Measurements from ENCODE around the gene MGRN1. TPM values are rescaled to one million over a fixed set of nuclear protein-coding genes. Genes with fewer than 3 reads are reported as not detected.

Gene MGRN1
- total RNA-seq, 1 experiment from 2014 or later, result 22.7 TPM

DNA sequence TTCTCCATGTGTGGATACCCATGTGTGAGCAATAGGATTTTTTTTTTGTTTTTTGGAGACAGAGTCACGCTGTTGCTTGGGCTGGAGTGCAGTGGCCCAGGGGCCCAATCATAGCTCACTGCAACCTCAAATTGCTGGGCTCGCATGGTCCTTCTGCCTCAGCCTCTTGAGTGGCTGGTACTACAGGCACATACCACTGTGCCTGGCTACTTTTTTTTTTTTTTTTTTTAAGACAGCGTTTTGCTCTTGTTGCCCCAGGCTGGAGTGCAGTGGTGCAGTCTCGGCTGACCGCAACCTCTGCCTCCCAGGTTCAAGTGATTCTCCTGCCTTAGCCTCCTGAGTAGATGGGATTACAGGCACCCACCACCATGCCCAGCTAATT, 16.7 kb downstream of the MGRN1 start:
- Histone ChIP-seq H3K9me3 (ENCODE audit: low read length) (no peaks in the 10 kb centered on the region), H3K27ac (ENCODE audit: low read length) (no peak overlapping the region), H3K27me3 (ENCODE audit: low read length) (no peaks in the 10 kb centered on the region), H2AFZ (ENCODE audit: low read length) (no peak overlapping the region), H3F3A (ENCODE audit: low read length, unreplicated experiment) (no peaks in the 10 kb centered on the region), H3K79me2 (ENCODE audit: low read length) (peaks cover 61% of the 10 kb centered on the region), H3K9me2 (replicated peaks; ENCODE audit: low read length) (no peaks in the 10 kb centered on the region), H3K4me3 (ENCODE audit: low read length) (no peak overlapping the region), H3K9ac (ENCODE audit: low read length) (no peak overlapping the region), H3K36me3 (ENCODE audit: low read depth, low read length) (no peaks in the 10 kb centered on the region), H3K4me2 (ENCODE audit: low read length) (no peak overlapping the region), H3K4me1 (ENCODE audit: insufficient read depth, low read length) (no peaks in the 10 kb centered on the region), H4K20me1 (ENCODE audit: low read length) (no peaks in the 10 kb centered on the region)
- intact Hi-C loops (cut with micrococcal nuclease), result no loop called here
- no TSS peak for BruUV-seq (replicated peaks)
- no peak for DNase-seq
- TF ChIP-seq, protein P1, sequence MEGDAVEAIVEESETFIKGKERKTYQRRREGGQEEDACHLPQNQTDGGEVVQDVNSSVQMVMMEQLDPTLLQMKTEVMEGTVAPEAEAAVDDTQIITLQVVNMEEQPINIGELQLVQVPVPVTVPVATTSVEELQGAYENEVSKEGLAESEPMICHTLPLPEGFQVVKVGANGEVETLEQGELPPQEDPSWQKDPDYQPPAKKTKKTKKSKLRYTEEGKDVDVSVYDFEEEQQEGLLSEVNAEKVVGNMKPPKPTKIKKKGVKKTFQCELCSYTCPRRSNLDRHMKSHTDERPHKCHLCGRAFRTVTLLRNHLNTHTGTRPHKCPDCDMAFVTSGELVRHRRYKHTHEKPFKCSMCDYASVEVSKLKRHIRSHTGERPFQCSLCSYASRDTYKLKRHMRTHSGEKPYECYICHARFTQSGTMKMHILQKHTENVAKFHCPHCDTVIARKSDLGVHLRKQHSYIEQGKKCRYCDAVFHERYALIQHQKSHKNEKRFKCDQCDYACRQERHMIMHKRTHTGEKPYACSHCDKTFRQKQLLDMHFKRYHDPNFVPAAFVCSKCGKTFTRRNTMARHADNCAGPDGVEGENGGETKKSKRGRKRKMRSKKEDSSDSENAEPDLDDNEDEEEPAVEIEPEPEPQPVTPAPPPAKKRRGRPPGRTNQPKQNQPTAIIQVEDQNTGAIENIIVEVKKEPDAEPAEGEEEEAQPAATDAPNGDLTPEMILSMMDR (conservative IDR thresholded peaks at IDR 0.05; ENCODE audit: low read depth, low read length), result no peak
- no peak for TF ChIP-seq EZH2 (IDR thresholded peaks at IDR 0.05; ENCODE audit: low read length, unreplicated experiment)
- no peak for TF ChIP-seq EZH2phosphoT487 (IDR thresholded peaks at IDR 0.05; ENCODE audit: borderline replicate concordance, low read length)
- CTCF ChIA-PET, result no interaction called here
- ATAC-seq, result no peak
- POLR2A ChIA-PET (ENCODE audit: unreplicated experiment), result no interaction called here

DNA sequence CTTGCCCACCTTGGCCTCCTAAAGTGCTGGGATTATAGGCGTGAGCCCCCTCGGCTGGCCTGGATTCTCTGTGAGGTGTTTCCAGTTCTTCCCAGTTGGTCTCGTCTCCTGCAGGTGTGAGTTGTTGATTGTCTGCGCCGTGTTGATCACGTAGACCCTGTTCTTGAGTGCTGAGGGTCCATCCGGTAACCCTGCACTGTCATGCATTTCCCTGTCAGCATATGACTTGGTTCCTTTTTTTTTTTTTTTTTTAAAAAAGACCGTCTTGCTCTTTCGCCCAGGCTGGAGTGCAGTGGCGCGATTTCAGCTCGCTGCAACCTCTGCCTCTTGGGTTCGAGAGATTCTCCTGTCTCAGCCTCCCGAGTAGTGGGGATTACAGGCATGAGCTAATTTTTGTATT, 17.3 kb downstream of the MGRN1 start:
- Histone ChIP-seq H4K20me1 (ENCODE audit: low read length) (no peaks in the 10 kb centered on the region), H3K36me3 (ENCODE audit: low read depth, low read length) (no peaks in the 10 kb centered on the region), H3K4me3 (ENCODE audit: low read length) (no peak overlapping the region), H2AFZ (ENCODE audit: low read length) (no peak overlapping the region), H3K27me3 (ENCODE audit: low read length) (no peaks in the 10 kb centered on the region), H3F3A (ENCODE audit: low read length, unreplicated experiment) (no peaks in the 10 kb centered on the region), H3K4me1 (ENCODE audit: insufficient read depth, low read length) (no peaks in the 10 kb centered on the region), H3K9me3 (ENCODE audit: low read length) (no peaks in the 10 kb centered on the region), H3K9ac (ENCODE audit: low read length) (no peak overlapping the region), H3K9me2 (replicated peaks; ENCODE audit: low read length) (no peaks in the 10 kb centered on the region), H3K79me2 (ENCODE audit: low read length) (peaks cover 60% of the 10 kb centered on the region), H3K4me2 (ENCODE audit: low read length) (no peak overlapping the region), H3K27ac (ENCODE audit: low read length) (no peak overlapping the region)
- ChIA-PET POLR2A (ENCODE audit: unreplicated experiment) (no interaction called here), CTCF (no interaction called here)
- TF ChIP-seq, protein P1 (conservative IDR thresholded peaks at IDR 0.05; ENCODE audit: low read depth, low read length), result no peak
- TF ChIP-seq EZH2phosphoT487 (IDR thresholded peaks at IDR 0.05; ENCODE audit: borderline replicate concordance, low read length), result no peak
- no peak for TF ChIP-seq EZH2 (IDR thresholded peaks at IDR 0.05; ENCODE audit: low read length, unreplicated experiment)
- no TSS peak for BruUV-seq (replicated peaks)
- intact Hi-C loops (cut with micrococcal nuclease), result no loop called here
- no peak for ATAC-seq
- DNase-seq, result no peak

DNA sequence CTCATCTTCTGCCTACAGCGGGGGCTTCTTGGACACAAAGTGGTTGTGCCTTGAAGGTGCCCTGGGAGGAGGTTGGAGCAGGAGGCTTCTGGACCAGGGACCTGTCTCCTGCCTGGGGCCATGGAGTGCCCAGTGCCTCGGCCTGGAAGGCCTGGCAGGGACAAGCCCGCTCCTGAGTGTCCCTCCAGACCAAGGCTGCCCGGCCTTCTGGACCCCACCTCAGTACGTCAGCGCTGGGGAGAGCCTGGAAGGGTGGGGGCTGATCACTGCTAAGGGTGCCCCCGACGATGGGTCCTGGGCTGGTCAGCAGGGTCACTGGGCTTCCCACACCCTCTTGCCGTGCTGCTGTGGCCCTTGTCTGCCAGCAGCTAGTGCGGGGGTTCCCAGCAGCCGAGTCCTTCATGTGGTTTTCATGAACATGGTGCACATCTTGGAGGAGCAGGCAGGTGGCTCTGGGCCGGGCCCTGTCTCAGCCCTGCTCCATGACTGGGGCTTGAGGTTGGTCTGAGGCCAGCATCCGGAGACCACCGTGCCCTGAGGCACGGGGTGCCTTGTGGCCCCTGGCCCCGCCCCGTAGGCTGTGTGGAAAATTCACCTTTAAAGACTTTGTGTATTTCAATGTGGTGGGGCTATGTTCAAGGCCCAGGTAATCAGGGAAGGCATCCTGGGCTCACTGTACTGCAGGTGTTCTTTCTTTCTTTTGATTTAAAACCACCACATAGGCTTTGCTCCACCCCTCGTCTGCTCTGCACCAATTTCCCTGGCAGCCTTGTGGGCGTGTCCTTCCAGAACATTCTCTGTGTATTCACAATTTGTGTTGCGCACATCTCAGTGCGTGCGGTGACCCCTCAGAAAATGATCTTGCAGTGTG, 22.4 kb downstream of the MGRN1 start:
- POLR2A ChIA-PET (ENCODE audit: unreplicated experiment), result no interaction called here

More for the DNA sequence above, 22.4 kb downstream of the MGRN1 start:
- no TSS peak for BruUV-seq (replicated peaks)
- Histone ChIP-seq H4K20me1 (ENCODE audit: low read length) (no peaks in the 10 kb centered on the region), H3K27me3 (ENCODE audit: low read length) (no peaks in the 10 kb centered on the region), H3K79me2 (ENCODE audit: low read length) (peaks cover 23% of the 10 kb centered on the region; the same call in 1 of the 2 replicates), H3K4me3 (ENCODE audit: low read length) (no peak overlapping the region), H3K36me3 (ENCODE audit: low read depth, low read length) (no peaks in the 10 kb centered on the region; the same call in 1 of the 2 replicates), H3K9me2 (replicated peaks; ENCODE audit: low read length) (no peaks in the 10 kb centered on the region), H3F3A (ENCODE audit: low read length, unreplicated experiment) (no peaks in the 10 kb centered on the region), H3K9ac (ENCODE audit: low read length) (no peak overlapping the region), H2AFZ (ENCODE audit: low read length) (no peak overlapping the region), H3K4me1 (ENCODE audit: insufficient read depth, low read length) (no peaks in the 10 kb centered on the region), H3K27ac (ENCODE audit: low read length) (no peak overlapping the region), H3K4me2 (ENCODE audit: low read length) (no peak overlapping the region), H3K9me3 (ENCODE audit: low read length) (no peaks in the 10 kb centered on the region)
- ATAC-seq (no peak), DNase-seq (no peak)
- TF ChIP-seq EZH2 (IDR thresholded peaks at IDR 0.05; ENCODE audit: low read length, unreplicated experiment), result no peak
- TF ChIP-seq EZH2phosphoT487 (IDR thresholded peaks at IDR 0.05; ENCODE audit: borderline replicate concordance, low read length), result no peak
- TF ChIP-seq, protein P1 (conservative IDR thresholded peaks at IDR 0.05; ENCODE audit: low read depth, low read length), result no peak
- CTCF ChIA-PET, result interaction anchor here (0.6 kb wide), 1 partner anchor 17 kb away, joined by 7 read pairs; no protein-coding TSS in a partner anchor
- intact Hi-C loops (cut with micrococcal nuclease), result no loop called here
